OCI-LY3 (cell line): Measurements from ENCODE around the gene PTPRN2.

ENCODE experiments used
- H2AFZ ChIP-seq: fragments of 200-600, 300-600 bp; shearing (Covaris generic); 2 replicates; pipeline ENCODE4 v1.6.0; 2014; ENCODE audit warnings: antibody characterized with exemption, low read depth, low read length
- H3K27ac ChIP-seq: fragments of 200-600, 300-600 bp; sonication (generic); 2 replicates; pipeline ENCODE4 v1.5.1; 2014; ENCODE audit warnings: mild to moderate bottlenecking, low read length, moderate library complexity, mixed read lengths
- H3K27me3 ChIP-seq: fragments of 200-600, 300-600 bp; sonication (generic); 2 replicates; pipeline ENCODE4 v1.6.1; 2014; ENCODE audit warnings: low read depth, low read length, mixed read lengths
- H3K36me3 ChIP-seq: fragments of 200-600, 300-600 bp; sonication (generic); replicated peaks from 2 replicates; pipeline ENCODE3; 2014; ENCODE audit warnings: low read depth, low read length, mixed read lengths
- H3K4me1 ChIP-seq: fragments of 300-600, 200-600 bp; sonication (generic); 2 replicates; pipeline ENCODE4 v1.6.1; 2014; ENCODE audit warnings: low read length, mixed read lengths
- H3K4me2 ChIP-seq: fragments of 200-600, 300-600 bp; sonication (generic); 2 replicates; pipeline ENCODE4 v1.6.1; 2014; ENCODE audit warnings: low read length, mixed read lengths
- H3K4me3 ChIP-seq: fragments of 300-600, 200-600 bp; sonication (generic); 2 replicates; pipeline ENCODE4 v1.5.1; 2014; ENCODE audit warnings: antibody characterized with exemption, mild to moderate bottlenecking, low read length, moderate library complexity
- H3K79me2 ChIP-seq: fragments of 300-600, 200-600 bp; shearing (Covaris generic); 2 replicates; pipeline ENCODE4 v1.6.1; 2014; ENCODE audit warnings: mild to moderate bottlenecking, low read length, mixed read lengths
- H3K9ac ChIP-seq: fragments of 300-600, 200-600 bp; shearing (Covaris generic); 2 replicates; pipeline ENCODE4 v1.6.0; 2014; ENCODE audit warnings: mild to moderate bottlenecking, low read length, moderate library complexity
- H3K9me3 ChIP-seq: fragments of 200-600, 300-600 bp; shearing (Covaris generic); 2 replicates; pipeline ENCODE4 v1.6.1; 2014; ENCODE audit warnings: low read length, mixed read lengths; ENCODE audit not compliant: insufficient read depth
- H4K20me1 ChIP-seq: fragments of 200-600, 300-600 bp; sonication (generic); 2 replicates; pipeline ENCODE4 v1.6.1; 2016; ENCODE audit warnings: low read length, mixed read lengths; ENCODE audit not compliant: insufficient read depth
- EZH2phosphoT487 ChIP-seq: fragments of 200-600 bp; shearing (Covaris generic); IDR thresholded peaks from 2 replicates; pipeline ENCODE4 v1.6.1; 2018; ENCODE audit warnings: antibody characterized with exemption, mixed run types, low read depth
- TF ChIP-seq, protein P1 (sequence below): fragments of 200-600, 300-600 bp; sonication (generic); IDR thresholded peaks from 2 replicates; pipeline ENCODE4 v1.5.1; 2014; ENCODE audit warnings: antibody characterized with exemption, low read length, low read depth

Gene PTPRN2

DNA sequence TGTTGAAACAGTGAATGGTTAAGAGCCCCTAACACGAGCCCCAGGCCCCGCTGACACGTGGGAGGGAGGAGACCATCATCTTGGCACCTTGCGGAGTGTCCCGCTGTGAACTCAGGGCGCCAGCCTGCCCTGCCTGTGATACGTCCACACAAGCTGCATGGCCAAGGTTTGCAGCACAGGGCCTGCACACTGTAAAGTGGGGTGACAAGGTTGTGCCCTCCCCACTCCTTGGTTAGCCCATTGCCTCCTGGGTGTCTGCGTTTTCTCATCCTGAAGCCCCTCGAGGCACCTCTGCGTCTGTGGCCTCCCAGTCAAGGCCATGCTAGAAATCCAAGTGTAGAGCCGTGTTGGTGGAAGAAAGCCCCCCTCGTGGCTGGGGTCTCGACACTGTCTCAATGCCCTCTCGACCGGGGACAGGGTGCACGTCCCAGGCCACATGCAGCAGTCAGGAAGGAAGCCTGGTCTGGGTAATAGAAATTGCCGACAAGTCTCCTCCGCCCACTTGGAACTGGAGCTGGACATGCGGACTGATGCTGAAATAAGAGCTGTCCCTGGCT, 1058.8 kb downstream of the PTPRN2 start:
- TF ChIP-seq, protein P1, sequence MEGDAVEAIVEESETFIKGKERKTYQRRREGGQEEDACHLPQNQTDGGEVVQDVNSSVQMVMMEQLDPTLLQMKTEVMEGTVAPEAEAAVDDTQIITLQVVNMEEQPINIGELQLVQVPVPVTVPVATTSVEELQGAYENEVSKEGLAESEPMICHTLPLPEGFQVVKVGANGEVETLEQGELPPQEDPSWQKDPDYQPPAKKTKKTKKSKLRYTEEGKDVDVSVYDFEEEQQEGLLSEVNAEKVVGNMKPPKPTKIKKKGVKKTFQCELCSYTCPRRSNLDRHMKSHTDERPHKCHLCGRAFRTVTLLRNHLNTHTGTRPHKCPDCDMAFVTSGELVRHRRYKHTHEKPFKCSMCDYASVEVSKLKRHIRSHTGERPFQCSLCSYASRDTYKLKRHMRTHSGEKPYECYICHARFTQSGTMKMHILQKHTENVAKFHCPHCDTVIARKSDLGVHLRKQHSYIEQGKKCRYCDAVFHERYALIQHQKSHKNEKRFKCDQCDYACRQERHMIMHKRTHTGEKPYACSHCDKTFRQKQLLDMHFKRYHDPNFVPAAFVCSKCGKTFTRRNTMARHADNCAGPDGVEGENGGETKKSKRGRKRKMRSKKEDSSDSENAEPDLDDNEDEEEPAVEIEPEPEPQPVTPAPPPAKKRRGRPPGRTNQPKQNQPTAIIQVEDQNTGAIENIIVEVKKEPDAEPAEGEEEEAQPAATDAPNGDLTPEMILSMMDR = no peak
- no peak for TF ChIP-seq EZH2phosphoT487
- H3K79me2 ChIP-seq = no peaks in the 10 kb centered on the region
- no peaks in the 10 kb centered on the region for H3K4me1 ChIP-seq
- H3K9me3 ChIP-seq = no peaks in the 10 kb centered on the region
- H3K4me3 ChIP-seq = no peak overlapping the region
- no peaks in the 10 kb centered on the region for H3K27me3 ChIP-seq
- H3K36me3 ChIP-seq = no peaks in the 10 kb centered on the region
- H3K4me2 ChIP-seq = no peak overlapping the region
- no peak overlapping the region for H3K9ac ChIP-seq
- no peak overlapping the region for H2AFZ ChIP-seq
- H4K20me1 ChIP-seq = no peaks in the 10 kb centered on the region
- H3K27ac ChIP-seq = no peak overlapping the region

DNA sequence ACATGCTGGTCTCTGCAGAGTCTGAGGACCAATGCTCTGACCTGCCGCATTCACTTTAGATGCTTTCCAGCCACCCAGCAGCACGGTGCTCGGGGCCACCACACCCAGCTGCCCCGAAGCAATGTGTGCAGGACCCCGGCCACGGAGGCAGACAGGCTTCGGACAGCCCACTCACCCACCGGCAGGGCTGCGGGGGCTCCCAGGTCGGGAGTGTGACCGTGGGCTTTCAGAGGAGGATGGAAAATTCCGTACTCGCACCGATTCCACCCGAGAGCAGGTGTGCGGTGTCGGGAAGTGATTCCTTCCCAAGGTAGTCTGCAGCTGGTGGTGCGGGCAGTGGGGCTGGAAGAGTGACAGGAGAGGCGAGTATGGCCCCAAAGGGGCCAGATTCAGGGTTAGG, 1059.9 kb downstream of the PTPRN2 start:
- Histone ChIP-seq H3K36me3 (no peaks in the 10 kb centered on the region), H3K27me3 (no peaks in the 10 kb centered on the region), H3K9me3 (no peaks in the 10 kb centered on the region), H3K79me2 (no peaks in the 10 kb centered on the region), H3K9ac (no peak overlapping the region), H3K4me2 (no peak overlapping the region), H4K20me1 (no peaks in the 10 kb centered on the region), H3K4me1 (no peaks in the 10 kb centered on the region), H3K27ac (no peak overlapping the region), H3K4me3 (no peak overlapping the region), H2AFZ (no peak overlapping the region)
- TF ChIP-seq, protein P1 = no peak
- no peak for TF ChIP-seq EZH2phosphoT487

DNA sequence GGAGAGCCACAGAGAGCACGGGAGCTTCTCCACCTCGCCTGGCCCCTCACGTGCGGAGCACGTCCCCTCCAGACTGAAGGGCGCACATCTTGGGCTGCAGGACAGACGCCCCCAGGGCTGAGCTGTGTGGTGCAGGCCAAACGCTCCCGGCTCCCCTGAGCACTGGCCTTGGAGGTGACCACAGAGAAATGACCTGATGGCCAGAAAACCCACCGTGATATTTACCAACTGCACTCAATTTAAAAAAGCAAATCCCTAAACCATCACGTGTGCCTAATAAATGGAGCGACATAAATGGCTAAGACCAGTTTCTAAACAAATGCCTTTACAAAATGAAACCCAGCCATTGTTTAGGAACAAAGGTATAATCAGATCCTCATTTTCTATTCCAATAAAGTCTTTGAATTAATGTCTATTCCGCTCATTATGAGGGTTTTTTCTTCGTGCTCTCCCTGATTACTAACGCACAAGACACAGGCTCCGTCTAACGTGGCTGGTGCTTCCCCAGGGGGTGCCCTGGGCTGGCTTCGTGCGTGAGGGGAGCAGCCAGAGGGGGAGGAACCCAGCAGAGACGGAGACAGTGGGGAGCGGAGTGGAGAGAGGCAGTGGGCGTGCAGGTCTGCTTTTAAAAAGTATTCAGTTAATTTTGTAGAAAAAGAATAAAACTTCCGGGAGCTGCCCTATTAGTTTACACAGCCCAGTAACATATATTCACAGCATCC, 1060.5 kb downstream of the PTPRN2 start:
- H2AFZ ChIP-seq = no peak overlapping the region
- H3K4me2 ChIP-seq = no peak overlapping the region
- H3K9ac ChIP-seq = no peak overlapping the region
- no peaks in the 10 kb centered on the region for H3K4me1 ChIP-seq
- H3K9me3 ChIP-seq = no peaks in the 10 kb centered on the region
- no peak for TF ChIP-seq EZH2phosphoT487
- TF ChIP-seq, protein P1 = no peak
- no peaks in the 10 kb centered on the region for H3K27me3 ChIP-seq
- H3K27ac ChIP-seq = no peak overlapping the region
- H4K20me1 ChIP-seq = no peaks in the 10 kb centered on the region
- no peak overlapping the region for H3K4me3 ChIP-seq
- H3K36me3 ChIP-seq = no peaks in the 10 kb centered on the region
- H3K79me2 ChIP-seq = no peaks in the 10 kb centered on the region

DNA sequence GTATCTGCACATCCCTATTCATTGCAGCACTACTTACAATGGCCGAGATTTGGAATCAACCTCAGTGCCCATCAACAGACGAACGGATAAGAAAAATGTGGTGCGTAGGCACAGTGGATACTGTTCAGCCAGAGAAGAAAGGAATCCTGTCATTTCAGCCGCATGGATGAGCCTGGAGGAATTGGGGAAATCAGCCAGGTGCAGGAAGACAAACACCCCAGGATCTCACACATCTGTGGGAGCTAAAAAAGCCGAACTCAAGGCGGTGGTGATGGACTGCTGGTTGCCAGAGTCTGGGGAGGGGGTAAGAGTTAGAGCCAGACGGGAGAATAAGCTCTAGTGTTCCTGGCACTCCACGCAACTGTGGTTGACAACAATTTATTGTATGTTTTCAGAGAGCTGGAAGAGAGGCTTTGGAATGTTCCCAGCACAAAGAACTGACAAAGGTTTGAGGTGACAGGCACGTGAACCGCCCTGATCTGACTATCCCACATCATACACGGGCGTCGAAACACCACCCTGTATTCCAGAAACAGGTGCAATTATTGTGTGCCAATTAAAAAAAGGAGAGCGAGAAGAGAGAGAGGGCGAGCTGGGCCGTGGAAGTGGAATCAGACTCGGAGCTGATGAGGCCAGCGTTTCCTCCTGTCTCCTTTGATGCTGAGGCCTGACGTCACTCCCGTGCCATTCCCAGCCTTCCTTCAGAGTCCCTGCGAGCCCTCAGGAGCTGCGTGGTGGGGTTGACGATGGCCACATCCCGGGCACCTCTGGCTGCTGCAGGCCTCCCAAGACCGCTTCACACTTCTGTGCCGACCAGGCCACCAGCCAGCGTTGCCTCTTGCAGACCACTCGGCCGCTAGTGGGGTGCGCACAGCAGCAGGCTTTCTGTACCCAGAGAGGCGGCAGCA, 1061.4 kb downstream of the PTPRN2 start:
- Histone ChIP-seq H4K20me1 (no peaks in the 10 kb centered on the region), H3K4me1 (no peaks in the 10 kb centered on the region), H3K36me3 (no peaks in the 10 kb centered on the region), H2AFZ (no peak overlapping the region), H3K79me2 (no peaks in the 10 kb centered on the region), H3K27me3 (no peaks in the 10 kb centered on the region), H3K27ac (no peak overlapping the region), H3K4me2 (no peak overlapping the region), H3K9me3 (no peaks in the 10 kb centered on the region), H3K4me3 (no peak overlapping the region), H3K9ac (no peak overlapping the region)
- TF ChIP-seq, protein P1 = no peak
- TF ChIP-seq EZH2phosphoT487 = no peak
